IMR-90 (cell line): ENCODE data around the gene GRIK3. TPM values are rescaled to one million over a fixed set of nuclear protein-coding genes. Genes with fewer than 3 reads are reported as not detected.

Experiments
- ATAC-seq: fragments of 200-7000 bp; cut with Tn5 transposase; 2 replicates; pipeline ENCODE4 v1.9.1; 2020; ENCODE audit warnings: low read depth, mild to moderate bottlenecking, moderate library complexity
- BruUV-seq: library from RNA; stranded (reverse); fragments of 400-500 nt; replicated peaks from 2 replicates; lab custom pipeline; 2021; lab: Mats Ljungman, UMichigan
- CTCF ChIA-PET: fragments of 300-600 bp; formaldehyde crosslinking; extraction: SDS; loops from one replicate; lab custom pipeline; 2021; ENCODE audit warnings: antibody characterized with exemption; lab: Yijun Ruan, JAX
- POLR2A ChIA-PET: fragments of 300-600 bp; sonication (Branson Sonifier 250); formaldehyde crosslinking; loops from one replicate; lab custom pipeline; 2022; ENCODE audit warnings: antibody characterized with exemption; ENCODE audit not compliant: unreplicated experiment; lab: Charles Lee
- DNase-seq: peaks from one replicate; pipeline ENCODE4 v3.0.0; 2013
- H2AFZ ChIP-seq: replicated peaks from 2 replicates; pipeline ENCODE3; 2013; ENCODE audit warnings: low read length, mild to moderate bottlenecking; ENCODE audit not compliant: poor library complexity
- H2AK5ac ChIP-seq: 2 replicates; pipeline ENCODE4 v1.6.1; 2013; ENCODE audit warnings: low read depth, low read length, inconsistent platforms
- H2AK9ac ChIP-seq: replicated peaks from 2 replicates; pipeline ENCODE3; 2013; ENCODE audit warnings: mild to moderate bottlenecking, low read depth, low read length, moderate library complexity; ENCODE audit not compliant: poor library complexity
- H2BK120ac ChIP-seq: 2 replicates; pipeline ENCODE4 v1.6.1; 2013; ENCODE audit warnings: low read depth, low read length, inconsistent platforms
- H2BK15ac ChIP-seq: 3 replicates; pipeline ENCODE4 v1.6.1; 2013; ENCODE audit warnings: low read depth, low read length, inconsistent platforms
- H2BK20ac ChIP-seq: 2 replicates; pipeline ENCODE4 v1.6.1; 2013; ENCODE audit warnings: low read depth, mild to moderate bottlenecking, inconsistent platforms, low read length, moderate library complexity
- H2BK5ac ChIP-seq: 2 replicates; pipeline ENCODE4 v1.6.1; 2013; ENCODE audit warnings: mild to moderate bottlenecking, low read depth, low read length, inconsistent platforms; ENCODE audit not compliant: poor library complexity, severe bottlenecking
- H3K14ac ChIP-seq: replicated peaks from 2 replicates; pipeline ENCODE4 v1.6.1; 2013; ENCODE audit warnings: low read depth, low read length, inconsistent platforms
- H3K18ac ChIP-seq: 2 replicates; pipeline ENCODE4 v1.6.1; 2013; ENCODE audit warnings: low read depth, low read length, control low read depth
- H3K23ac ChIP-seq: 2 replicates; pipeline ENCODE4 v1.6.1; 2013; ENCODE audit warnings: low read depth, low read length, inconsistent platforms
- H3K27ac ChIP-seq: 2 replicates; pipeline ENCODE4 v1.5.1; 2013; ENCODE audit warnings: mild to moderate bottlenecking, control low read depth, low read length; ENCODE audit not compliant: insufficient read depth
- H3K27me3 ChIP-seq: 2 replicates; pipeline ENCODE4 v1.6.1; 2013; ENCODE audit warnings: low read length; ENCODE audit not compliant: control insufficient read depth, insufficient read depth
- H3K36me3 ChIP-seq: 2 replicates; pipeline ENCODE4 v1.6.1; 2013; ENCODE audit warnings: low read length, mixed read lengths; ENCODE audit not compliant: control insufficient read depth, insufficient read depth
- H3K4ac ChIP-seq: 2 replicates; pipeline ENCODE4 v1.6.1; 2013; ENCODE audit warnings: low read depth, low read length, inconsistent platforms
- H3K4me1 ChIP-seq: 2 replicates; pipeline ENCODE4 v1.6.1; 2013; ENCODE audit warnings: low read length, mixed read lengths; ENCODE audit not compliant: control insufficient read depth, insufficient read depth
- H3K4me2 ChIP-seq: 2 replicates; pipeline ENCODE4 v1.6.1; 2013; ENCODE audit warnings: low read depth, mild to moderate bottlenecking, control low read depth, low read length, moderate library complexity
- H3K4me3 ChIP-seq: 2 replicates; pipeline ENCODE4 v1.5.1; 2013; ENCODE audit warnings: low read depth, mild to moderate bottlenecking, control low read depth, low read length, moderate library complexity; ENCODE audit not compliant: insufficient read depth
- H3K56ac ChIP-seq: 2 replicates; pipeline ENCODE4 v1.6.1; 2013; ENCODE audit warnings: low read length, inconsistent platforms; ENCODE audit not compliant: insufficient read depth; ENCODE audit errors: extremely low read depth
- H3K79me1 ChIP-seq, 2 experiments: 2 replicates each; pipeline ENCODE4 v1.6.1; 2013; ENCODE audit warnings: low read length in 2 of 2, inconsistent platforms in 1 of 2, low read depth in 1 of 2
- H3K9ac ChIP-seq: 2 replicates; pipeline ENCODE4 v1.6.1; 2013; ENCODE audit warnings: low read depth, low read length, control low read depth
- H3K9me1 ChIP-seq: 2 replicates; pipeline ENCODE4 v1.6.1; 2013; ENCODE audit warnings: low read length, inconsistent platforms; ENCODE audit not compliant: insufficient read depth
- H3K9me3 ChIP-seq: 2 replicates; pipeline ENCODE4 v1.6.1; 2013; ENCODE audit warnings: low read length; ENCODE audit not compliant: control insufficient read depth, insufficient read depth
- H4K20me1 ChIP-seq: 2 replicates; pipeline ENCODE4 v1.6.1; 2013; ENCODE audit warnings: low read length, inconsistent platforms; ENCODE audit not compliant: insufficient read depth
- H4K5ac ChIP-seq: 2 replicates; pipeline ENCODE4 v1.6.1; 2013; ENCODE audit warnings: mild to moderate bottlenecking, low read depth, low read length, control low read depth
- H4K8ac ChIP-seq, 2 experiments: 2 replicates each; pipeline ENCODE4 v1.6.1; 2013; ENCODE audit warnings: low read depth in 2 of 2, low read length in 2 of 2, control low read depth in 1 of 2, inconsistent platforms in 1 of 2
- H4K91ac ChIP-seq: 2 replicates; pipeline ENCODE4 v1.6.1; 2013; ENCODE audit warnings: low read depth, low read length, inconsistent platforms; ENCODE audit not compliant: insufficient read depth
- BHLHE40 ChIP-seq: fragments of 150-350 bp; IDR thresholded peaks from 2 replicates; pipeline ENCODE4 v1.6.1; 2016; ENCODE audit warnings: mild to moderate bottlenecking, low read depth, low read length
- CTCF ChIP-seq: conservative IDR thresholded peaks from 2 replicates; pipeline ENCODE4 v1.5.1; 2012; ENCODE audit warnings: mild to moderate bottlenecking, low read depth, low read length, improper control_type of control experiment
- NFE2L2 ChIP-seq: fragments of 150-350 bp; IDR thresholded peaks from 2 replicates; pipeline ENCODE4 v1.6.1; 2016; ENCODE audit warnings: low read depth, mild to moderate bottlenecking, low read length
- POLR2A ChIP-seq: IDR thresholded peaks from 2 replicates; pipeline ENCODE4 v1.6.1; 2012; ENCODE audit warnings: mild to moderate bottlenecking, low read depth, low read length
- SMC3 ChIP-seq: fragments of 150-350 bp; IDR thresholded peaks from 2 replicates; pipeline ENCODE4 v1.6.1; 2016; ENCODE audit warnings: low read depth, mild to moderate bottlenecking, antibody characterized with exemption, low read length, moderate library complexity
- USF2 ChIP-seq: fragments of 150-350 bp; IDR thresholded peaks from 2 replicates; pipeline ENCODE4 v1.6.1; 2017; ENCODE audit warnings: mild to moderate bottlenecking, antibody characterized with exemption, low read length, low read depth
- WGBS, 2 experiments: methylation state at CpG; one replicate each; pipeline versions ENCODE4 v1.1.5 to v1.1.7; 2013; ENCODE audit warnings: missing lambda C conversion rate in 2 of 2; ENCODE audit not compliant: insufficient read length in 1 of 2; ENCODE audit errors: extremely low coverage in 2 of 2; 5-methylcytosine and 5-hydroxymethylcytosine counted together
- dilution Hi-C: fragments of 300-500 bp; cut with HindIII; formaldehyde crosslinking; loops from one replicate; pipeline ENCODE4 v1.14.3; 2018; ENCODE audit warnings: low sequenced_read_pairs; ENCODE audit not compliant: unreplicated experiment
- in situ Hi-C: fragments of 300-500 bp; cut with MboI; formaldehyde crosslinking; loops from 3 replicates; pipeline ENCODE4 v1.14.3; 2019; ENCODE audit warnings: low sequenced_read_pairs, inconsistent platforms, mixed read lengths
- intact Hi-C: fragments of 100-400 bp; cut with micrococcal nuclease; formaldehyde crosslinking; loops from 2 replicates; pipeline ENCODE4 v1.10.0; 2022
- polyA plus RNA-seq, 3 experiments: library from polyadenylated mRNA; depleted of rRNA; stranded (reverse); fragments of >200 nt; gene quantifications; 2 replicates each; pipeline ENCODE4 v1.2.3, GENCODE V29; 2012; ENCODE audit warnings: low replicate concordance in 1 of 3
- total RNA-seq: library from RNA; depleted of rRNA; stranded (reverse); fragments of >200 nt; gene quantifications from 2 replicates; pipeline ENCODE4 v1.2.3, GENCODE V29; 2012

The GRIK3 gene
- total and polyA plus RNA-seq, 2 of the 4 experiments (the other 2 are of a cell fraction), result not detected

DNA sequence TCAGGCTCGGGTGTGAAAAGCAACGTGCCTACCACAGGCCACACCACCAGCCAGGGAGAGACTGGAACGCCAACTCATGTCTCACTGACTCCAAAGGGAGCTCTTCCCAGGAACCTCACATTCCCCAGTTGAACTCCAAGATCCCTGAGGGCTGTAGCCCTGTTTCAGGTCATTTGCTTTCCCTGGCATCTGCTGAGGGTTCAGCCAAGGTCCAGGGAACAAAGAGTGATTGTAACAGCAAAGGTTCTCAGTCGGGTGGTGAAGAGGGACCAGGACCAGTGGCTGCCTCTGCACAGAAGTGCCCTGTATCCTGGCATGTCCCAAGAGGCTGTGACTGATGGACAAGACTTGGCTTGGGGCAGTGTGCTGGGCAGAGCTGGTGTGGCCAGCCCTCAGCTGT lies 42.8 kb downstream of the GRIK3 start:
- H4K8ac ChIP-seq, result no peak overlapping the region
- ChIA-PET POLR2A (no interaction called here), CTCF (no interaction called here)
- no peak overlapping the region for H4K91ac ChIP-seq
- dilution Hi-C loops, result no loop called here
- no peak overlapping the region for H2AK5ac ChIP-seq
- BruUV-seq, result no TSS peak
- no peak overlapping the region for H2BK15ac ChIP-seq
- no peak overlapping the region for H3K4ac ChIP-seq
- no peak overlapping the region for H3K23ac ChIP-seq
- H2BK120ac ChIP-seq, result no peak overlapping the region
- H3K9ac ChIP-seq, result no peak overlapping the region
- H3K4me1 ChIP-seq, result no peaks in the 10 kb centered on the region
- in situ Hi-C loops, result no loop called here
- no peak overlapping the region for H3K56ac ChIP-seq
- H4K5ac ChIP-seq, result no peak overlapping the region
- intact Hi-C loops, result no loop called here
- no peak overlapping the region for H2AK9ac ChIP-seq
- no peak overlapping the region for H3K14ac ChIP-seq
- no peaks in the 10 kb centered on the region for H4K20me1 ChIP-seq
- no peak overlapping the region for H3K4me3 ChIP-seq
- no peaks in the 10 kb centered on the region for H3K79me1 ChIP-seq
- H3K9me3 ChIP-seq, result no peaks in the 10 kb centered on the region
- H3K36me3 ChIP-seq, result no peaks in the 10 kb centered on the region
- no peak overlapping the region for H2BK20ac ChIP-seq
- H2BK5ac ChIP-seq, result no peak overlapping the region
- 44% methylated on average over 1 of the region's 4 CpGs; no CpG with 5 or more reads in 1 of the 2 experiments for WGBS, 2 experiments
- no peak overlapping the region for H2AFZ ChIP-seq
- no peaks in the 10 kb centered on the region; the same call in 1 of the 2 replicates for H3K27me3 ChIP-seq
- no peaks in the 10 kb centered on the region for H3K9me1 ChIP-seq
- DNase-seq (no peak), ATAC-seq (no peak)
- no peak overlapping the region for H3K27ac ChIP-seq
- TF ChIP-seq SMC3 (no peak), BHLHE40 (no peak), USF2 (no peak), CTCF (no peak), NFE2L2 (no peak), POLR2A (no peak)
- H3K18ac ChIP-seq, result no peak overlapping the region
- no peak overlapping the region for H3K4me2 ChIP-seq
